ENCODE data around the gene KDM6A. TPM values are rescaled to one million over a fixed set of nuclear protein-coding genes. Genes with fewer than 3 reads are reported as not detected.
A peak's percentile ranks its signal among the peaks of the same experiment; 100 is the strongest.

Gene KDM6A
- total RNA-seq, 1 donor from 2014 or later = 9.4 TPM

DNA sequence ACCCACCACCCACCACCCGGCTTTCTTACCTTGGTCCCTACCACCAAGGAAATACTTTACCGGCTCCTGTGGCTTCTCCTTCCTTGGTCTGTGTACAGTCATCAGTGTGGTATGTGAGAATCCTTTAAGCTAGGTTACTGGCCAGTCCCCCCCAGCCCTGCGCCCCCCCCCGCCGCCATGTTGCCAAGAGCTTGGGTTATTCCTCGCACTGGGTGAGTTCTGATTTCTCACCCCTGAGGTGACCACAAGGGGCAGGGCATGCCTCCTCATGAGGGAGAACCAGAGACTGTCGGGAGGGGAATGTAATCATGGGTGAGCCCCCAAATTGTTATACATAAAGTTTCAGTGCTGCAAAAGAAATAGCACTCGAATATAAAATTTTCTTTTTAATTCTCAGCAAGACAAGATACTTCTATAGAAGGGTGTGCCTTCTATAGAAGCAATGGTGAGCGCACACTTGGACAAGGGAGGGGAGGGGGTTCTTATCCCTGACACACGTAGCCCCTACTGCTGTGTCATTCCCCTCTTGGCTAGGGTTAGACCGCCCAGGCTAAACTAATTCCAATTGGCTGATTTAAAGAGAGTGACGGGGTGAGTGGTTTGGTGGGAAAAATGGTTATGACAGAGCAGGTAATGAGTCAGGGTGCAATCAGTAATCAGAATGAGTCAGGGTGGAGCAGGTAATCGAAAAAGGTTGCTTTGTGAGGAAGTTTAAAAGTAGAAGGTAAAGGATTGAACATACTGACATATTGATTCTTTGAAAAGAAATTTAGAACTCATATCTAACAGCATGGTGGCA lies 133.2 kb downstream of the KDM6A start:
- intact Hi-C loops (cut with micrococcal nuclease) = no loop called here
- Histone ChIP-seq H3K27me3 (ENCODE audit: low read depth) (no peaks in the 10 kb centered on the region), H3K4me3 (no peak overlapping the region), H3K9me3 (replicated peaks) (peaks cover 8% of the 10 kb centered on the region), H3K4me1 (peaks cover 24% of the 10 kb centered on the region), H3K36me3 (no peaks in the 10 kb centered on the region), H3K27ac (replicated peaks) (no peak overlapping the region)
- TF ChIP-seq, protein P1, sequence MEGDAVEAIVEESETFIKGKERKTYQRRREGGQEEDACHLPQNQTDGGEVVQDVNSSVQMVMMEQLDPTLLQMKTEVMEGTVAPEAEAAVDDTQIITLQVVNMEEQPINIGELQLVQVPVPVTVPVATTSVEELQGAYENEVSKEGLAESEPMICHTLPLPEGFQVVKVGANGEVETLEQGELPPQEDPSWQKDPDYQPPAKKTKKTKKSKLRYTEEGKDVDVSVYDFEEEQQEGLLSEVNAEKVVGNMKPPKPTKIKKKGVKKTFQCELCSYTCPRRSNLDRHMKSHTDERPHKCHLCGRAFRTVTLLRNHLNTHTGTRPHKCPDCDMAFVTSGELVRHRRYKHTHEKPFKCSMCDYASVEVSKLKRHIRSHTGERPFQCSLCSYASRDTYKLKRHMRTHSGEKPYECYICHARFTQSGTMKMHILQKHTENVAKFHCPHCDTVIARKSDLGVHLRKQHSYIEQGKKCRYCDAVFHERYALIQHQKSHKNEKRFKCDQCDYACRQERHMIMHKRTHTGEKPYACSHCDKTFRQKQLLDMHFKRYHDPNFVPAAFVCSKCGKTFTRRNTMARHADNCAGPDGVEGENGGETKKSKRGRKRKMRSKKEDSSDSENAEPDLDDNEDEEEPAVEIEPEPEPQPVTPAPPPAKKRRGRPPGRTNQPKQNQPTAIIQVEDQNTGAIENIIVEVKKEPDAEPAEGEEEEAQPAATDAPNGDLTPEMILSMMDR (IDR thresholded peaks at IDR 0.05; ENCODE audit: borderline replicate concordance) = no peak
- no peak for DNase-seq

DNA sequence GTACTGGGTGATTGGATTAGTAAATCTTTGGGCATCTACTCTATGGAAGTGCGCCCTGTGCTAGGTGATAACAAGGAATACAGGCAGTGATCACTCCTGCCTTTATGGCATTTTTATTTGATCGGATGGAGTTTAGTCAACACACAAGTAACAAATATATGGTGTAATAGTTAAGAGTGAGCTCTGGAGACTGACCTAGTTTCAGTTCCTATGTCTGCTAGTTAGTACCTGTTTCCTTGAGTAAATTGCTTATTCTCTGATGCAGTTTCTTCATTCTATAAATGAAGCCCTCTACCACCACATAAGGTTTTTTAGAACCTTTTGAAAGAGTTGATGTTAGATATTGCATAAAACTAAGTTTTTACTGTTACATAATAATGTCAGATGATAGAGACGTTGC lies 134.6 kb downstream of the KDM6A start:
- peaks cover 8% of the 10 kb centered on the region for H3K9me3 ChIP-seq (replicated peaks)
- H3K36me3 ChIP-seq = no peaks in the 10 kb centered on the region
- H3K4me1 ChIP-seq = peaks cover 23% of the 10 kb centered on the region
- TF ChIP-seq, protein P1 (IDR thresholded peaks at IDR 0.05; ENCODE audit: borderline replicate concordance) = no peak
- no peak overlapping the region for H3K4me3 ChIP-seq
- no peak overlapping the region for H3K27ac ChIP-seq (replicated peaks)
- H3K27me3 ChIP-seq (ENCODE audit: low read depth) = no peaks in the 10 kb centered on the region
- DNase-seq = no peak
- intact Hi-C loops (cut with micrococcal nuclease) = no loop called here

- Histone ChIP-seq H3K4me1 (peaks cover 37% of the 10 kb centered on the region), H3K27me3 (ENCODE audit: low read depth) (no peaks in the 10 kb centered on the region), H3K27ac (replicated peaks) (peak overlapping the region; percentile 40), H3K9me3 (replicated peaks) (peaks cover 8% of the 10 kb centered on the region), H3K4me3 (no peak overlapping the region), H3K36me3 (no peaks in the 10 kb centered on the region)
- TF ChIP-seq, protein P1 (IDR thresholded peaks at IDR 0.05; ENCODE audit: borderline replicate concordance) = no peak
- intact Hi-C loops (cut with micrococcal nuclease) = no loop called here
- no peak for DNase-seq
Measured at GRCh38 chrX:45009371-45010000, 136.5 kb downstream of the KDM6A start.

- Histone ChIP-seq H3K27me3 (ENCODE audit: low read depth) (no peaks in the 10 kb centered on the region), H3K27ac (replicated peaks) (no peak overlapping the region), H3K4me3 (no peak overlapping the region), H3K36me3 (no peaks in the 10 kb centered on the region), H3K9me3 (replicated peaks) (peaks cover 7% of the 10 kb centered on the region), H3K4me1 (peaks cover 48% of the 10 kb centered on the region)
- intact Hi-C loops (cut with micrococcal nuclease) = no loop called here
- TF ChIP-seq, protein P1 (IDR thresholded peaks at IDR 0.05; ENCODE audit: borderline replicate concordance) = no peak
- no peak for DNase-seq
Measured at GRCh38 chrX:45011131-45011530, 138.1 kb downstream of the KDM6A start.

DNA sequence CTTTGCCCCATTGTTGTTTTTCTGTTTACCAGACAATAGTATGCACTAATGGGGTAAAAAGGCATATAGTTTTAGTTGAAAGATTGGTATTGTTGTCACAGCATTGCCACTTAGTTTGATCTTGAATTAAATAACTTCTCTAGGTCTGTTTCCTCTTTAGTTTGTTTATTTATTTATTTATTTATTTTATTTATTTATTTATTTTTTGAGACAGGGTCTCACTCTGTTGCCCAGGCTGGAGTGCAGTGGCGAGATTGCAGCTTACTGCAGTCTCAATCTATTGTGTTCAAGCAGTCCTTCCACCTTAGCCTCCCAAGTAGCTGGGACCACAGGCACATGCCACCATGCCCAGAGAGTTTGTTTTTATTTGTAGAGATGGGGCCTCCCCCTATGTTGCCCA lies 138.6 kb downstream of the KDM6A start:
- Histone ChIP-seq H3K27me3 (ENCODE audit: low read depth) (no peaks in the 10 kb centered on the region), H3K36me3 (no peaks in the 10 kb centered on the region), H3K9me3 (replicated peaks) (peaks cover 2% of the 10 kb centered on the region), H3K4me1 (peaks cover 48% of the 10 kb centered on the region), H3K27ac (replicated peaks) (no peak overlapping the region), H3K4me3 (no peak overlapping the region)
- intact Hi-C loops (cut with micrococcal nuclease) = no loop called here
- DNase-seq = no peak
- TF ChIP-seq, protein P1 (IDR thresholded peaks at IDR 0.05; ENCODE audit: borderline replicate concordance) = no peak
